Ramos (cell line): ENCODE results near the gene COPS7A.

Source experiments
- in situ Hi-C: fragments of 300-500 bp; cut with MboI; formaldehyde crosslinking; loops from one replicate; pipeline ENCODE4 v1.14.3; 2022; ENCODE audit warnings: low sequenced_read_pairs; ENCODE audit not compliant: unreplicated experiment

Gene COPS7A

DNA sequence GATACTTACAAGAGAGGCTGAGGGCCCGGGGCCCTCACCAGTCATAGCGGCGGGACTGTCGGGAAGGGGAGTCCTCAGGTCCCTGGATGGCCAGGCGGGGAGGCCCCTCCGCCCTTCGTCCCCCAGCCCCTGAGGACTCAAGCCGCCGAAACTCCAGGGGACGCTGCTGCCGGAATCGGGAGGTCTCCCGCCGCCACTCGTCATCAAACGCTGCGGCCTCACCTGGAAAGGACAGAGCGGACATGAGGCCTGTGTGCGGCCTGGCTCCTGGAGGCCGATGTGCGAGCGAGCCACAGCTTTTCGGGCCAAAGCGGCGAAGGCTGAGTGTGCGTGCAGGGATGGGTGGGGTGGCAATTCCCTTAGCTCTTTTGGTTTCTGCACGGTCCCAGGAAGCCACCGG is 24.9 kb downstream of the COPS7A start:
- in situ Hi-C loops, result no loop called here

DNA sequence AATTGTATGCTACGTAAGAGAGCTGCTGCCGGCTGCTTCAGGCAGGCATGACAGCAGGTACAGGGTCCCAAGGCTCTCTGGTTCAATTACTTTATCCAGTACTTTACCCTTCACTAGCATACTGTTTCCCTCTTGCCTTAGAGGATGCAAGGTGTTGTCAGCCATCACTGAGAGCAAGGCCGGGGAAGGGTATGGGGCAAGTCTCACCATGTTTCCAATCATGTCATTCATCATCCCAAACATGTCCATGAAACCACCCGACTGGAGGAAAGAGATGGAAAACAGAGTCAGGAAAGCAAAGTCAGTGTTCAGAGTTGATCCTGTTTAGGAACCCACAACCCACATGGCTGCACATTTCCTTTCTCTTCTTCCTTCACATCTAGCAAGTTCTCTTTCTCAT is 26.7 kb downstream of the COPS7A start:
- in situ Hi-C loops, result loop anchor here (5.0 kb wide), 1 partner anchor 72 kb away; the partner anchor contains the start of gene GPR162

DNA sequence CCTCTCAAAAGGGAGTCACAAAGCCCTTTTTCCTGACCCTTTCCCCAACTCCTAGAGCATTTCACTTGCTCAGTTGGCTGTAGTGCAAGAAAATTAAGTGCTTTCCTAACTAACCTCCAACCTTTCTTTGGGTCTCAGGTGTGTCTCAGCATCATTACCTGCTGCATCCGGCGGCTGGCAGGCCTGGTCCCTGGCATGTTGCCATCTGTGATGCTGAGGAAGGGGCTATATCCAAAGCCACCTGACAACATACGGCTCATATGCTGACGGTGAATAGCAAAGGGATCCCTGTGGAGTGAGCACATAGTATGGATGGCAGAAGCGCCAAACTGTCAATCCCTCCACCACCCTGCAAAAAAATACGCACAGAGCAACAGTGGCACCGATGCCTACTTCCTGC is 27.9 kb downstream of the COPS7A start:
- in situ Hi-C loops, result loop anchor here (5.0 kb wide), 1 partner anchor 71 kb away; the partner anchor contains the start of gene GPR162

DNA sequence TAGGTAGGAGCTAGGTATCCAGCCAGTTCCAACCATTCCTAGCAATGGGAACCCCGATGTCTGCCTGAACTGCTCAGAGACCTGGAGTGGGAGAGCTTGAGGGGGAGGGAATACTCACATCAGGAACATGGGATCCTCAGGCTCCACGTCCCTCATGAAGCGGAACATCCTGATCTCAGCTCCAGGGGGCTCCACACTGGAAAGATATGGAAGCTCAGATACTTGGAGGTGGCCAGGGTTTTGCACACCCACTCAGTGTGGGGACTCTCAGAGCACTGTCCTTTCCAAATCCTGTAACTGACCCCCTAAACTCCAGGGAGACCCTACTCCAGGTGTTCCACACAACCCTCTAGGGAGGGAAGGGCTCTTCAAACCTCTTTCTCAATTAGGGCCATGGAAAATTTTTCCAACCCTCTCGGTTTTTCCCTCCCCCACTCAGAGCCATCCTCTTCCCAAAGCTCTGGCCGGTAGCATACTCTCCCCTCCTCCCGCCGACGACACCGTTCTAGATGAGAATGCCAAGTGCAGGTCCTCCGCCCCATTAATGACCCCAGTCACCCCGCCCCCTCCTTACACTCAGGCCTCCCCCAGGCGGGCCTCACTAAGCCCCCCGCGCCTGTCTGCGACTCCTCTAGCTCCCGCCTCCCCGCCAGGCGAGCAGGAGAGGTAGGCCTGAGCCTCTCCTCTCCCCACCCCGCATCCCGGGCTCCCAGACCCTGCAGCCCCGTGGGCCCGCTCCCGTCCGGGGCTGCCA is 28.5 kb downstream of the COPS7A start:
- in situ Hi-C loops, result loop anchor here (5.0 kb wide), 1 partner anchor 70 kb away; the partner anchor contains the start of gene GPR162

DNA sequence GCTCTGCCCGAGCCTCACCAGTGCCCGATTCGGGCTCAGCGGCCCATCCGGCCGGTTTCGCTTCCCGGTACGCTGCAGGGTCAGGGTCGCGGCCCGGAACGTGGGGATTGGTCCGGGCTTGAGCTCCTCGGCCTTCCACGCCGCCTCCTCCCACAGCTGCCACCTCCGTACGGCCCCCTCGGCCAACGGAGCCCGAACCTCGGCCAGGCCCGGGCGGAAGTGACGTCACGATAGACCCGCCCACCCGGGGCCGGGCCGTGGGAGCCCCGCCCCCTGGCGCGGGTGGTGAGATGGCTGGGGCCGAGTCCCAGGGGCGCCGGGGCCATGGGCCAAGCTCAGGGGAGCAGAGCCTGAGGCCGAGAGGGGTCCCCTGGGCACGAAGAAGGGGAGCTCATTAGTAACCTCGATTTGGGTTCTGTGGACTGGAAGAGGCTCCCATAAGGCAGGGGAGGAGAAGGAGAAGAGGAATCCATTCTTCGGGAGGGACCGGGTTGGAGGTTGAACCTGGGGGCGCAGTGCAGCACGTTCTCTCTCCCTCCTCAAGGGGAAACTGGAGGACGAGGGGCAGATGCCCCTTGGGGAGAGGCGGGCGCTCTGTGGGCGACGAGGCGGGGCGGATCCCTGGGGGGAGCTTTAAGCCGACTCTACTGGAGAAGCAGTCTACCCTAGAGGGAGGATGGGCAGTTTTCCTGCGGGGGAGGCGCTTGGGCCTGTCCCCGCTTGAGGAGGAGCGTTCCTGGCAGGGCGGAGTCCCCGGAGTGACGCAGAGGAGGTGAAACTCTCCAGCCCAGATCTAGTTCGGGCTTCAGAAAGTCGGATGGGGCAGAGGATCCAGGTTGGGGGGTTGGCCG is 29.3 kb downstream of the COPS7A start, which contains the start of gene MLF2:
MLF2 (minus strand) TSS at position 221 of the 851 bp plus-strand sequence. CDS start 807 bp downstream, outside the sequence.
- in situ Hi-C loops, result loop anchor here (5.0 kb wide), 1 partner anchor 69 kb away; the partner anchor contains the start of gene GPR162

DNA sequence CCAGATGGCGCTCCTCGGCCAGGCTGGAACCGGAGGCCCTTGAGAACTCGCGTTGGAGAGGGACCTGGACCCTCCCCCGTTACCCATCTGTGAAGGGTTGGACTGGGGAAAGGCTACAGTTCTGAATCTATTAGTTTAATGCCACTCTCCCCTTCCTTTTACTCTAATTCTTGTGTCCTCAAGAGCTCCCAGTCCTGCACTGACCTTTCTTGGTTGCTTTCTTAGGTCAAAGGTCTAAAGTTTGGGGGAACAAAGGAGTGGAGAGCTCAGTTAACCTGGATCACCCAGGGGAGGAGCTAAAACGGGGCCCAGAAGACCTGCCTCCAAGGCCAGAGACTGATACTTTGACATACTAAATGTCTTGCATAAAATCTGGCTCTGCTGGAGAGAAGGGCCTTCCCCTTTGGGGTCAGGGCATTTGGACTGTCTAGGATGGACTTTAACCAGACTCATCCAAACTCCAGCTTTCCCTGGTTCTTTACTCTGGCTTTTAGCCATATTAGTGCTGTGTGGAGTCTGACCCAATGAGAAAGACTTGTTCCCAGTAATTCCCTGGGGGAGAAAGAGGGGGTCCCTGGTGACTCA is 30.0 kb downstream of the COPS7A start:
- in situ Hi-C loops, result loop anchor here (5.0 kb wide), 1 partner anchor 68 kb away; the partner anchor contains the start of gene GPR162

DNA sequence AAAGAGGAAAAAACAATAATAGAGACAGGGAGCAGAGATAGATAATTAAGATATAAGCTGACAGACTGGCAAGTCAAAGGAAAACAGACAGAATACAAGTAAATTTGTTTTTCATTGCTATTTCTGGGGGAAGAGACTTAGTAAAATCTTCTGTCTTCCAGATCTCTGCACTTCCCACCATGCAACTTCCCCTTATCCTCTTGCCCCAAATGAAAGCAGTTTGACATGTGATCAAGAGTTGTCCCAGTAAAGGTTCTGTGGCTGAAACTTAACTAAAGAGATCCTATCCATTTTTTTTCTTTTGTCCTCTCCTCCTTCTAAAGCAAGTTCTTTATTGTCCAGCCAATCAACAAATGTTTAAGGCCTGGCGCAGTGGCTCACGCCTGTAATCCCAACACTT is 30.6 kb downstream of the COPS7A start:
- in situ Hi-C loops, result loop anchor here (5.0 kb wide), 1 partner anchor 68 kb away; the partner anchor contains the start of gene GPR162

DNA sequence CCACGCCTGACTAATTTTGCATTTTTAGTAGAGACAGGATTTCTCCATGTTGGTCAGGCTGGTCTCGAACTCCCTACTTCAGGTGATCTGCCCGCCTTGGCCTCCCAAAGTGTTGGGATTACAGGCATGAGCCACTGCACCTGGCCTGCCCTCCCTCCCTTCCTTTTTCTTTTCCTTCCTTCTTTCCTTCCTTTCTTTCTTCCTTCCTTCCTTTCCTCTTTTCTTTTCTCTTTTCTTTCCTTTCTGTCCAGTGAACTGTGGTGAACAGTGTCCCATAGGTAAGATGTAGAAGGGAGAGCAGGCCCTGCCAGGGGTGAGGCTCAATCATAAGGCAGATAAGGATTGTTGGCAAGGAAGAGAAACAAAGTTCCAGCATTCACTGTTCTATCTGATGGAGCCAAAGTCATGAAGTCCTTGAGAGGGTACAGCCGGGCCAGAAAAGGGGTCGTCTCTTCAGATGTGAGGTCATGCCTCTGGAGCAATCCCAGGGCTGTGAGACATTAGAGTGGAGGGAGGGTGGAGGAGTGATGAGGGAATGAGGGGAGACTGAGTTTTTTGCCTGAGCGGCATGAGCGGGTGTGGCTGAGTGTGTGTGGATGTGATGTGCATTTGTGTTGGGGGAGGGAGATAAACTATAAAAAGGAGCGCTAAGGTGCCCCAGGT is 33.3 kb downstream of the COPS7A start:
- in situ Hi-C loops, result no loop called here

DNA sequence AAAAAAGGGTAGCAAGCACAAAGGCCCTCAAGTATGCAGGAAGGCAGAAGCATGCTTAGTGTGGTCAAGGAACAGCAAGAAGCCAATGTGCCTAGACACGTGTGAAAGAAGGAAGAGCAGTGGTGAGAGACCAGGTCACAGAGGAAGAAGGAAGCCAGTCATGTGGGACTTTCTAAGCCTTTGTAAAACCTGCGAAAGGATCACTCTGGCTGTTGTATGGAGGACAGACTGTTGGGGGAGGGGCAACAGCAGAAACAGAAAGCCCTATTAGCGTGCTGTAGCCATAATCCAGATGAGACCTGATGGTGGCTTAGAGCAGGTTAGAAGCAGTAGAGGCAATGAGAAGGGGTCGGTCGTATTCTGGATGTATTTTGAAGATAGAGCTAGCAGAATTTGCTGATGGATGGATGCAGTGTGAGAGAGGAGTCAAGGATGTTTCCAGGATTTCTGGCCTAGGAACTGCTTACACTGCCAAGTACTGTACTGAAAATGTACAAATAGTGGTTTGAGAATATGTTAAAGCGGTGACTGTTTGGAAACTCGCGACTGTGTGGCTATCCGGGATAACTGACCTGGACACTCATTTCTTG is 34.8 kb downstream of the COPS7A start:
- in situ Hi-C loops, result no loop called here

DNA sequence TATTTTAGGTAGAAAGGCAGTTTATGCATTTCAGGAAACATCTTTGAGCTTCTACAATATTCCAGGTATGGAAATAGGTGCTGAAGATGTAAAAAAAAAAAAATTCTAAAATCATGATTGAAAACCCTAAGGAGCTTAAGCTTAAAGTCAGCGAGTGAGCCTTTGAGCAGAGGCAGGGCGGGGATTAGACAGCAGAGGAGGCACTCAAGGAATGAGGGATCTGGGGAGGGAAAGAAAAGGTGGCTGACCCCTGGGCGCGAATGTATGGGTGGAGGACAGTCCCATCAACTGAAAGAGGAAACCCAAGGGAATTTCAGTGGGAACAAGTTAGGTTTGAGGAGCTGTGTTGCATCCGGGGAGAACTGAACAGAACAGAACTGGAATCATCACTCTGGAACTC is 35.9 kb downstream of the COPS7A start:
- in situ Hi-C loops, result no loop called here

DNA sequence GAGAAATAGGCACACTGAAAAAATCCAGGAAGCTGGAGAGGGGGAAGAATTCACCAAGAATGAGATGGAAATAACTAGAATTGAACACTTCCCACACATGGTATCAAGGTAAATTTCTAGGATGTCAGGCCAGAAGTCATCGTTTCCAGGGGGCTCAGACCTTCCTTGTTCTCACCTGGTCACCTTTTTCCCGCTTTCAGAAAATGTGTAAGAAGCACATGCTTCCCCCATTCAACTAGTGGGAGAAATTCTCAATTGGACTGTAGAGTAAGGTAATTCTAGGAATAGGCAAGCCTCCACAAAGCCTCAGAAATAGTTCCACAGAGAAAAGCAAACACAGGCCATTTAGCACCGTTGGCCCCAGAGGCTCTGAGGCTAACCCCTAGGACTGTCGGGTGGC is 39.5 kb downstream of the COPS7A start:
- in situ Hi-C loops, result no loop called here

DNA sequence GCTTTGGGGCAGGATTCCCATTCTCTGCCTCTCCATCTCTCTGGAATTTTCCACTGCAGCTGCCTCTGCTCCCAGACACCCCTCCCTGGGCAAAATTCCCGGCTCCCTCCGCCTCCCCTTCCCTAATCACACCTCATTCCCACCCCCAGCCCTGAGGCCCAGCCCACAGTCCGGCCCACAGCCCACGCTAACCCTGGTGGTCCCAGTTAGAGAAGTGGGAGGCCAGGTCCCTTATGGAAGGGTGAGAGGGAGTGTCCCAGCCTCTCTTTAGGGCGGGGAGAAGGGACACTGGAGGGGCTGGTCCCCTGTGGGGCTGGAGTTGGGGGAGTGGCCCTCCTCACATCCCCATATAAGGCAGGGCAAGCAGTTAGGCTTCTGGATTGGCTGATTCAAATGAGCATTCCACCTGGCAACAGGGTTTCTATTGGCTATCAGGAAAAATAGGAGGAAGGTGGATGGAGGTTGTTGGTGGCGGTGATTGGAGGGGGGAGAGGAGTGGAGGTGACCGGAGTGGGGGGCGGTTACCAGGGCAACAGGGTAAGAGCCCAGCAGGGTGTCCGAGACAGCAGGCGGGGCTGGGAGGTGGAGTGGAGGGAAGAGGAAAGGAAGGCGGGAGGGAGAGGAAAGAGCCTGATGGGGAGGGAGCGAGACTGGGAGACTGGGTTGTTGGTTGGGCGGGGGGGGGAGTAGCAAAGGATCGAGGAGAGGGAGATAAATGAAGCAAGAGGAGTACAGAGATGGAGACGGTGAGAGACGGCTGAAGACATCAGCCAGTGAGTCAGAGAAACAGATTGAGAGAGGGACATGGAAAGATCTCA is 40.4 kb downstream of the COPS7A start:
- in situ Hi-C loops, result no loop called here

DNA sequence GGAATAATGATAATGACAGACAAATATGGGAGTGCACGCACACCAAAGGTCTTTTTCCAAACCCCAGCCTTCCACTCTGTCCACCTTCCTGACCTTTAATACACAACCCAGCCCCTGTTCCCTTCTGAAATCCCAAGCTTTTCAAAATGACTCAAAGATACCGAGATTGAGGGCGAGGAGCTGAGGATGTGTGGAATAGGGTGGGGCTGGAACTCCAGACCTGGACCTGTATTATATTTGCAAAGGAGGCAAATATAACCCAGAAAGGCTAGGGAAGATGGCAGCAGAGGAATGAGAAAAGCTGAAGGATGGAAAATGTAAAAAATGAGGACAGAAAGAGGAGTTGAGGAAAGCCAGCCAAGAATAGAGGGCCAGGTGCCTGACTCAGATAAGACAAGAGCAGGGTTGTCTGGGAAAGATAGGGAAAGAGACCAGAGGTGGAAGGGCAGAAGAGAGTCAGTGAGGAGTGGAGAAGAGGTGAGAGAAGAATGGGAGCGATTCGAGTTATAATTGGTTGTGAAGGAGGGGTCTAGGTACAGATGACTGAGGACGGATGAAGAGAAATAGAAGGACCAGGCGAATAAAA is 41.3 kb downstream of the COPS7A start:
- in situ Hi-C loops, result no loop called here

DNA sequence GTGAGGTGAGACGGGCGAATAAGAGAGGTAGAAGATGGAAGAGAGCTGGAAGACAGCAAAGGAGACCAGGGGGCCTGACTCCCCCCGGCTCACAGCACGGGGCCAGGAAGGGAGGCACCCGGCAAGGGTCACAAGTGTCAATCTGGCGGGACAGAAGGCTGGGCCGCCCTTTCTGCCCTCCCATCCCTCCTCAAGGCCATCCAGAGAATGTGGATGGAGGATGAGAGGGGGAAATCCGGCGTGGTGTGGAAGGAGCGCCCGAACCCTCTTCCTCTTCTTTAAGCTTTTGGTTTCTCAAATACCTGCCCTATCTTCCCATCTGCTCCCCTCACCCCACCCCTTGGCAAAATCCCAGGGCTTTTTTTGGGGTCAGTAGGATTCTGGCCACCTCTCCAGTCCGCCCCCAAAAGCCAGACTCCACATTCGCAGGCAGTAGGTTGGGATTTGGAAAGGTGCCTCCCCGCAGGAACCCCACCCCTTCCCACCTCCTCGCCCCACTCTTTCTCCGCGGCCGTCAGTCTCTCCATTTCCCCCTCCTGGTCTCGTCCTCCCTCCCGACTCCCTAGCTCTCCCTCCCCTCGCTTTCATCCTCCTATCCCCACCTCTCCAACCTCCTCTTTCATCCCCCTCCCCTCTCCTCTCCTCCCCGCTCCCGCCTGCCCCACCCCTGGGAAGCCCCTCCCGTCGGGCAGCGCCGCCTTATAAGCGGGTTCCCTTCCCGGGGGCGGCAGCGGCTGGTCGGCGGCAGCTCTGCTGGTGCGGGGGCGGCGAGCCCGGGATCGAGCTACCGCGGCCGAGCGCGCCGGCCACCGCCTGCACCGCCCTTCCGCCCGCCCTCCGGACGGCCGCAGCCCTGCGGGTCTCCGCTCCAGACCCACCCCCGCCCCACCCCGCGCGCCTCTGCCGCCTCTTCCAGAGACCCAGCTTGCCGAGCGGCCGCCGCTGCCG is 42.1 kb downstream of the COPS7A start, which contains the start of gene PTMS:
PTMS (plus strand) TSS at position 730 of the 948 bp plus-strand sequence. CDS start 343 bp downstream, outside the sequence.
- in situ Hi-C loops, result no loop called here

DNA sequence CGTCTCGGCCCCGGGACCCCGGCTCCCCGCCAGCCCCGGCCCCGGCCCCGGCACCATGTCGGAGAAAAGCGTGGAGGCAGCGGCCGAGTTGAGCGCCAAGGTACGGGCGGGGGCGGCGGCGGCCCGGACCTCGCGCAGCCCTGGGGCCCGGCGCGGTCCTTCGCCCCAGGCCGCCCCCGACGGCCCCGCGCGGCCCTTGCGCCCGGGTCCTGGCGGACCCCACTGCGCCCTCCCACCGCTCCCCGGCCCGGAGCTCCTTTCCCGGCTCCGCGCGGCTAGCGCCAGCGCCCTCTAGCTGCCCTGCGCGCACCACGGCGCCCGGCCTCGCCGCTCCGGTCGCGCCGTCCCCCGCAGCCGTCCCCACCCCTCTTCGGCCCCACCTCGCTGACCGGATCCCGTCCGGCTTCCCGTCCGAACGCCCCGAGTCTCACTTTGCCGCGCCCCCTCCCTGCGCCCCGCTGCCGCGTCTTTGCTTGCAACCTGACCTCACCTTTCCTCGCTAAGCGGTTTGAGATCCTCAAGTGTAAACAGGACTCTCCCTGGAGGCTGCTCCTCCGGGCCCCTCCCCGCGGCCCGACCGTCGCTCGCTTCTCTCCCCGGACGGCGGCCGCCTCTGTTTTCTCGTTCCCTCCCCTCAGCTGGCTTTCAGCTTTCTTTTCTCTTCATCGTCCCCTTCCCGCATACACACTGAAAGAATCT is 43.0 kb downstream of the COPS7A start:
- in situ Hi-C loops, result no loop called here
